Bronchial epithelial cell (primary cell): ENCODE results near the gene SIPA1. TPM values are rescaled to one million over a fixed set of nuclear protein-coding genes. Genes with fewer than 3 reads are reported as not detected.

Experiments
- DNase-seq: peaks from one replicate; pipeline ENCODE4 v3.0.0-alpha.2; 2010; ENCODE audit warnings: low read depth
- FAIRE-seq: peaks from 2 replicates; lab custom pipeline; 2011; peaks lifted over from hg19 to GRCh38; lab: Jason Lieb, UNC
- H3K27me3 ChIP-seq: 2 replicates; pipeline ENCODE4 v1.5.1; 2011; ENCODE audit warnings: low read length; ENCODE audit not compliant: control insufficient read depth, insufficient read depth
- H3K36me3 ChIP-seq: 2 replicates; pipeline ENCODE4 v1.5.1; 2011; ENCODE audit warnings: low read length; ENCODE audit not compliant: control insufficient read depth, insufficient read depth
- H3K4me3 ChIP-seq: 2 replicates; pipeline ENCODE4 v1.5.1; 2011; ENCODE audit warnings: mild to moderate bottlenecking, low read depth, low read length, control low read depth
- total RNA-seq: library from RNA; depleted of rRNA; stranded (reverse); fragments of >200 nt; gene quantifications from 2 replicates; pipeline ENCODE4 v1.2.1, GENCODE V29; 2014
- TF ChIP-seq, protein P1 (sequence below): IDR thresholded peaks from 2 replicates; pipeline ENCODE4 v1.5.1; 2011; ENCODE audit warnings: mild to moderate bottlenecking, moderate library complexity, low read length, control low read depth, inconsistent platforms; ENCODE audit not compliant: insufficient read depth, severe bottlenecking

Gene SIPA1
- total RNA-seq, 1 donor from 2014 or later = 11.1 TPM

DNA sequence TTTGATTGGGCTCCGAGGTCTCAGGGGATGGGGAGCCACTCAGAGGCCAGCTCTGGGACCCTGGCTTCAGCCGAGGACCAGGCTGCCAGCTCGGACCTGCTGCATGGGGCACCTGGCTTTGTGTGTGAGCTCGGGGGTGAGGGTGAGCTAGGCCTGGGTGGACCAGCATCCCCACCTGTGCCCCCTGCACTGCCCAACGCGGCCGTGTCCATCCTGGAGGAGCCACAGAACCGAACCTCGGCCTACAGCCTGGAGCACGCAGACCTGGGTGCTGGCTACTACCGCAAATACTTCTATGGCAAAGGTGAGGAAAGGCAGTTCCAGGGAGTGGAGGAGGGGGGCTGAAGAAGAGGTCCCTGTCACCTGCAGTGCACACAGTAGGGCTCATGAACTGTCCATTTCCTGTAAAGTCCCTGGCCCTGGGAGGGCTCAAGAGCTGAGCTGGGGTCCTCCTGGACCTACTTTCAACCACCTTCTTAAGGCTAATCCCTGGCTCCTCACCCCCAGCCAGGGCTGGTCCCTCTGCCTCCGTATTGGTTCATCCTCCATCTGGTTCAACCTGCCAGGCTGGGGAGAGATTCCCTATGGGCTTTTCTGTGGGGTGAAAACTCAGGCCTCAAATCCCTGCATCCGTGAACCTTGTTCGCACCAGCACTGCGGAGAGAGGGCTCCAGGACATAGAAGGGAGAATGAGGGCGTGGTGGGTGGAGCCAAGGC lies 3.6 kb downstream of the SIPA1 start:
- TF ChIP-seq, protein P1, sequence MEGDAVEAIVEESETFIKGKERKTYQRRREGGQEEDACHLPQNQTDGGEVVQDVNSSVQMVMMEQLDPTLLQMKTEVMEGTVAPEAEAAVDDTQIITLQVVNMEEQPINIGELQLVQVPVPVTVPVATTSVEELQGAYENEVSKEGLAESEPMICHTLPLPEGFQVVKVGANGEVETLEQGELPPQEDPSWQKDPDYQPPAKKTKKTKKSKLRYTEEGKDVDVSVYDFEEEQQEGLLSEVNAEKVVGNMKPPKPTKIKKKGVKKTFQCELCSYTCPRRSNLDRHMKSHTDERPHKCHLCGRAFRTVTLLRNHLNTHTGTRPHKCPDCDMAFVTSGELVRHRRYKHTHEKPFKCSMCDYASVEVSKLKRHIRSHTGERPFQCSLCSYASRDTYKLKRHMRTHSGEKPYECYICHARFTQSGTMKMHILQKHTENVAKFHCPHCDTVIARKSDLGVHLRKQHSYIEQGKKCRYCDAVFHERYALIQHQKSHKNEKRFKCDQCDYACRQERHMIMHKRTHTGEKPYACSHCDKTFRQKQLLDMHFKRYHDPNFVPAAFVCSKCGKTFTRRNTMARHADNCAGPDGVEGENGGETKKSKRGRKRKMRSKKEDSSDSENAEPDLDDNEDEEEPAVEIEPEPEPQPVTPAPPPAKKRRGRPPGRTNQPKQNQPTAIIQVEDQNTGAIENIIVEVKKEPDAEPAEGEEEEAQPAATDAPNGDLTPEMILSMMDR = no peak
- H3K27me3 ChIP-seq = no peaks in the 10 kb centered on the region
- DNase-seq (no peak), FAIRE-seq (no peak)
- H3K4me3 ChIP-seq = no peak overlapping the region
- H3K36me3 ChIP-seq = peaks cover 4% of the 10 kb centered on the region

GRCh38 chr11:65642014-65642671 lies 4.2 kb downstream of the SIPA1 start:
- no peak for DNase-seq
- Histone ChIP-seq H3K36me3 (no peaks in the 10 kb centered on the region), H3K27me3 (no peaks in the 10 kb centered on the region), H3K4me3 (no peak overlapping the region)
- no peak for FAIRE-seq
- TF ChIP-seq, protein P1 = no peak

GRCh38 chr11:65643971-65644370 lies 6.1 kb downstream of the SIPA1 start:
- no peaks in the 10 kb centered on the region for H3K36me3 ChIP-seq
- FAIRE-seq (no peak), DNase-seq (peak; percentile 58)
- TF ChIP-seq, protein P1 = no peak
- H3K27me3 ChIP-seq = no peaks in the 10 kb centered on the region
- H3K4me3 ChIP-seq = no peak overlapping the region

DNA sequence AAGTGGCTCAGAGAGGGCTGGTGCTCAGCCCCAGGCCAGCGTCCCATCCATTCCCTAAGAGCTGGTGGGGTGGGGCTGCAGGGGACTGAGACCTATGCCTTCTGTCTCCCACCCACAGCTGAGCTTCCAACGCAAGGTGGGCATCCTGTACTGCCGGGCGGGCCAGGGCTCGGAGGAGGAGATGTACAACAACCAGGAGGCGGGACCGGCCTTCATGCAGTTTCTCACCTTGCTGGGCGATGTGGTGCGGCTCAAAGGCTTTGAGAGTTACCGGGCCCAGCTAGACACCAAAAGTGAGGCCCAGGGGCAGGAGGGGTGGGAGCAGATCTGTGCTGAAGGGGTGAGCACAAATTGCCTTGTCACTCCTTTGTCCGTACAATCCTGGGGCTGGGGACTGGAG lies 6.9 kb downstream of the SIPA1 start:
- Histone ChIP-seq H3K4me3 (no peak overlapping the region), H3K36me3 (no peaks in the 10 kb centered on the region), H3K27me3 (no peaks in the 10 kb centered on the region)
- DNase-seq (no peak), FAIRE-seq (no peak)
- TF ChIP-seq, protein P1 = no peak

GRCh38 chr11:65645710-65646109 lies 7.8 kb downstream of the SIPA1 start:
- DNase-seq = no peak
- TF ChIP-seq, protein P1 = no peak
- H3K27me3 ChIP-seq = no peaks in the 10 kb centered on the region
- FAIRE-seq = peak; percentile 60
- H3K36me3 ChIP-seq = no peaks in the 10 kb centered on the region
- H3K4me3 ChIP-seq = no peak overlapping the region
